HEK293 (cell line): Measurements from ENCODE around the gene LAMA5.

ENCODE experiments used
- CTCF ChIA-PET: fragments of 350-600 bp; formaldehyde crosslinking; extraction: SDS; loops from one replicate; lab custom pipeline; 2021; ENCODE audit warnings: antibody characterized with exemption; lab: Yijun Ruan, JAX
- POLR2A ChIA-PET: fragments of 300-600 bp; formaldehyde crosslinking; extraction: SDS; loops from one replicate; lab custom pipeline; 2020; ENCODE audit warnings: antibody characterized with exemption, inconsistent platforms; lab: Yijun Ruan, JAX
- H3K27ac ChIP-seq: fragments of 200-500 bp; sonication (Bioruptor generic); 2 replicates; pipeline ENCODE4 v1.5.1; 2014; ENCODE audit warnings: low read depth, low read length, control low read depth, inconsistent platforms; ENCODE audit errors: extremely low read depth
- H3K36me3 ChIP-seq, 2 experiments: fragments of 200-500 bp in 1 of 2; sonication (Bioruptor generic) in 1 of 2; 1 replicate in 1 of 2; 2 replicates in 1 of 2; pipeline ENCODE4 v1.5.1; 2014 to 2017; ENCODE audit warnings: inconsistent platforms in 2 of 2, low read length in 2 of 2; ENCODE audit not compliant: control insufficient read depth in 2 of 2, insufficient read depth in 1 of 2
- H3K4me1 ChIP-seq: fragments of 200-500 bp; sonication (Bioruptor generic); 2 replicates; pipeline ENCODE4 v1.5.1; 2014; ENCODE audit warnings: mild to moderate bottlenecking, low read length, inconsistent platforms; ENCODE audit not compliant: control insufficient read depth, insufficient read depth
- H3K4me3 ChIP-seq: 2 replicates; pipeline ENCODE4 v1.5.1; 2011; ENCODE audit warnings: low read depth, mild to moderate bottlenecking, control low read depth, low read length, moderate library complexity
- H3K9me3 ChIP-seq: fragments of 200-500 bp; sonication (Bioruptor generic); 2 replicates; pipeline ENCODE4 v1.5.1; 2014; ENCODE audit warnings: low read depth, low read length, inconsistent platforms; ENCODE audit not compliant: control insufficient read depth, insufficient read depth
- CTCF ChIP-seq: fragments of 450-650 bp; formaldehyde crosslinking; IDR thresholded peaks from 2 replicates; pipeline ENCODE4 v1.5.1; 2016; ENCODE audit warnings: missing biosample characterization, missing genetic modification characterization
- HOXC10 ChIP-seq: sonication (generic); formaldehyde crosslinking; IDR thresholded peaks from 2 replicates; pipeline ENCODE4 v1.8.1; 2023; ENCODE audit warnings: mild to moderate bottlenecking, missing genetic modification reagents
- KLF1 ChIP-seq: fragments of 450-650 bp; formaldehyde crosslinking; IDR thresholded peaks from 2 replicates; pipeline ENCODE4 v1.5.1; 2016; ENCODE audit warnings: missing biosample characterization, missing genetic modification characterization
- KLF10 ChIP-seq: fragments of 450-650 bp; IDR thresholded peaks from 2 replicates; pipeline ENCODE4 v1.5.1; 2018; ENCODE audit warnings: missing biosample characterization, mild to moderate bottlenecking, missing genetic modification characterization
- PRDM10 ChIP-seq: fragments of 450-650 bp; formaldehyde crosslinking; IDR thresholded peaks from 2 replicates; pipeline ENCODE4 v1.5.1; 2016; ENCODE audit warnings: missing biosample characterization, missing genetic modification characterization
- PRDM4 ChIP-seq: fragments of 450-650 bp; formaldehyde crosslinking; IDR thresholded peaks from 2 replicates; pipeline ENCODE4 v1.5.1; 2017; ENCODE audit warnings: missing biosample characterization, missing genetic modification characterization
- SCRT1 ChIP-seq: fragments of 450-650 bp; formaldehyde crosslinking; IDR thresholded peaks from 2 replicates; pipeline ENCODE4 v1.5.1; 2016; ENCODE audit warnings: missing biosample characterization, missing genetic modification characterization, borderline replicate concordance
- WT1 ChIP-seq: fragments of 450-650 bp; formaldehyde crosslinking; IDR thresholded peaks from 2 replicates; pipeline ENCODE4 v1.5.1; 2016; ENCODE audit warnings: missing biosample characterization, missing genetic modification characterization
- YY2 ChIP-seq: fragments of 450-650 bp; formaldehyde crosslinking; IDR thresholded peaks from 2 replicates; pipeline ENCODE4 v1.5.1; 2016; ENCODE audit warnings: missing biosample characterization, missing genetic modification characterization
- ZBTB26 ChIP-seq: fragments of 450-650 bp; formaldehyde crosslinking; optimal IDR thresholded peaks from 2 replicates; pipeline ENCODE3; 2016; ENCODE audit warnings: missing biosample characterization, mild to moderate bottlenecking, missing genetic modification characterization
- ZFP37 ChIP-seq: fragments of 450-650 bp; formaldehyde crosslinking; IDR thresholded peaks from 2 replicates; pipeline ENCODE4 v1.5.1; 2016; ENCODE audit warnings: missing biosample characterization, missing genetic modification characterization
- ZNF10 ChIP-seq: fragments of 450-650 bp; formaldehyde crosslinking; IDR thresholded peaks from 2 replicates; pipeline ENCODE4 v1.5.1; 2017; ENCODE audit warnings: missing biosample characterization, missing genetic modification characterization
- ZNF121 ChIP-seq: fragments of 450-650 bp; formaldehyde crosslinking; IDR thresholded peaks from 2 replicates; pipeline ENCODE4 v1.5.1; 2016; ENCODE audit warnings: missing biosample characterization, missing genetic modification characterization
- ZNF133 ChIP-seq: fragments of 450-650 bp; formaldehyde crosslinking; IDR thresholded peaks from 2 replicates; pipeline ENCODE4 v1.5.1; 2016; ENCODE audit warnings: missing biosample characterization, missing genetic modification characterization
- ZNF274 ChIP-seq, 2 experiments: fragments of 200-500 bp in 1 of 2; fragments of 450-650 bp in 1 of 2; sonication (Bioruptor generic) in 1 of 2; formaldehyde crosslinking in 1 of 2; IDR thresholded peaks; 2 replicates each; pipeline versions ENCODE4 v1.5.1 to v1.6.1; 2014 to 2016; ENCODE audit warnings: borderline replicate concordance in 1 of 2, inconsistent platforms in 1 of 2, low read length in 1 of 2, missing biosample characterization in 1 of 2, missing genetic modification characterization in 1 of 2
- ZNF292 ChIP-seq: fragments of 450-650 bp; formaldehyde crosslinking; IDR thresholded peaks from 2 replicates; pipeline ENCODE4 v1.5.1; 2016; ENCODE audit warnings: low read depth, missing biosample characterization, missing genetic modification characterization, borderline replicate concordance
- ZNF510 ChIP-seq: fragments of 450-650 bp; formaldehyde crosslinking; IDR thresholded peaks from 2 replicates; pipeline ENCODE4 v1.5.1; 2018; ENCODE audit warnings: mild to moderate bottlenecking, missing genetic modification characterization, missing biosample characterization; ENCODE audit not compliant: insufficient replicate concordance
- ZNF518A ChIP-seq: fragments of 450-650 bp; formaldehyde crosslinking; conservative IDR thresholded peaks from 2 replicates; pipeline ENCODE4 v1.5.1; 2016; ENCODE audit warnings: low read depth, missing biosample characterization, missing genetic modification characterization
- ZNF629 ChIP-seq: fragments of 450-650 bp; formaldehyde crosslinking; IDR thresholded peaks from 2 replicates; pipeline ENCODE4 v1.5.1; 2017; ENCODE audit warnings: missing biosample characterization, missing genetic modification characterization
- ZNF707 ChIP-seq: fragments of 450-650 bp; formaldehyde crosslinking; IDR thresholded peaks from 2 replicates; pipeline ENCODE4 v1.5.1; 2016; ENCODE audit warnings: missing biosample characterization, missing genetic modification characterization
- ZNF776 ChIP-seq: fragments of 450-650 bp; formaldehyde crosslinking; IDR thresholded peaks from 2 replicates; pipeline ENCODE4 v1.5.0; 2017; ENCODE audit warnings: missing biosample characterization, missing genetic modification characterization, borderline replicate concordance
- ZNF843 ChIP-seq: fragments of 450-650 bp; formaldehyde crosslinking; IDR thresholded peaks from 2 replicates; pipeline ENCODE4 v1.5.1; 2016; ENCODE audit warnings: missing biosample characterization, missing genetic modification characterization

The LAMA5 gene

GRCh38 chr20:62366370-62367135, 559 bp downstream of the LAMA5 start:
- peaks cover 34% of the 10 kb centered on the region for H3K4me1 ChIP-seq
- H3K9me3 ChIP-seq = no peaks in the 10 kb centered on the region
- peak overlapping the region; percentile 67 for H3K4me3 ChIP-seq
- ChIA-PET CTCF (interaction anchor here (0.8 to 1.4 kb wide), 2 partner anchors 9 to 16 kb away, joined by 3 to 4 read pairs; no protein-coding TSS in a partner anchor), POLR2A (interaction anchor here (0.6 to 2.8 kb wide), 11 partner anchors 9 to 442 kb away, joined by 3 to 24 read pairs (median 3); partner anchors contain the start of gene RPS21)
- peak overlapping the region; percentile 89 for H3K27ac ChIP-seq
- peaks cover 0 to 11% of the 10 kb centered on the region in 2 experiments; a peak in 1 of 3 replicates for H3K36me3 ChIP-seq
- TF ChIP-seq ZNF843 (tag by site-specific recombination) (0 out of 2 replicates have a peak, but pooled peaks have one; percentile 11), HOXC10 (CRISPR knock-in tag) (no peak), PRDM4 (no peak), YY2 (no peak), WT1 (no peak), ZNF776 (no peak), ZNF629 (tag by site-specific recombination) (no peak), ZFP37 (no peak), ZBTB26 (peak; percentile 69), ZNF121 (peak; percentile 100), KLF1 (tag by site-specific recombination) (peak; percentile 60; the same call in 1 of the 2 replicates), ZNF518A (tag by site-specific recombination) (no peak), CTCF (tag by site-specific recombination) (no peak), ZNF274 (IDR thresholded peaks at IDR 0.05; ENCODE audit: low read length) (no peak), ZNF274 (tag by site-specific recombination; IDR thresholded peaks at IDR 0.05; ENCODE audit: borderline replicate concordance) (no peak), SCRT1 (tag by site-specific recombination) (peak; percentile 93), ZNF510 (no peak), PRDM10 (tag by site-specific recombination) (0 out of 2 replicates have a peak, but pooled peaks have one; percentile 54), ZNF10 (tag by site-specific recombination) (no peak), KLF10 (tag by site-specific recombination) (no peak), ZNF133 (tag by site-specific recombination) (no peak), ZNF292 (tag by site-specific recombination) (no peak), ZNF707 (tag by site-specific recombination) (no peak)
